Neural progenitor cell (in vitro differentiated cells): ENCODE results near the gene ALDH9A1. TPM values are rescaled to one million over a fixed set of nuclear protein-coding genes. Genes with fewer than 3 reads are reported as not detected.

Source experiments
- DNase-seq: peaks from one replicate; pipeline ENCODE4 v3.0.0-alpha.2; 2016; ENCODE audit warnings: low spot score
- H2AFZ ChIP-seq: fragments of 200-600 bp; sonication (generic); replicated peaks from 2 replicates; pipeline ENCODE4 v1.6.1; 2016; ENCODE audit warnings: antibody characterized with exemption
- H3F3A ChIP-seq: fragments of 200-600 bp; sonication (generic); 2 replicates; pipeline ENCODE4 v1.6.1; 2016; ENCODE audit warnings: antibody characterized with exemption, low read depth
- H3K27ac ChIP-seq: fragments of 200-600 bp; sonication (generic); 2 replicates; pipeline ENCODE4 v1.5.1; 2016; ENCODE audit warnings: mild to moderate bottlenecking
- H3K27me3 ChIP-seq: fragments of 200-600 bp; sonication (generic); 2 replicates; pipeline ENCODE4 v1.6.1; 2016; ENCODE audit warnings: mild to moderate bottlenecking, moderate library complexity
- H3K36me3 ChIP-seq: fragments of 200-600 bp; sonication (generic); 2 replicates; pipeline ENCODE4 v1.5.1; 2016
- H3K4me1 ChIP-seq: fragments of 200-600 bp; sonication (generic); 2 replicates; pipeline ENCODE4 v1.6.1; 2016; ENCODE audit warnings: mixed run types
- H3K4me2 ChIP-seq: fragments of 200-600 bp; sonication (generic); 2 replicates; pipeline ENCODE4 v1.6.1; 2016
- H3K4me3 ChIP-seq: fragments of 200-600 bp; sonication (generic); 2 replicates; pipeline ENCODE4 v1.5.1; 2016
- H3K79me2 ChIP-seq: fragments of 200-600 bp; sonication (generic); 2 replicates; pipeline ENCODE4 v1.6.1; 2016; ENCODE audit warnings: low read depth
- H3K9ac ChIP-seq: fragments of 200-600 bp; sonication (generic); 2 replicates; pipeline ENCODE4 v1.6.1; 2016
- H3K9me3 ChIP-seq: fragments of 200-600 bp; sonication (generic); 2 replicates; pipeline ENCODE4 v1.5.1; 2016; ENCODE audit warnings: low read depth
- H4K20me1 ChIP-seq: fragments of 200-600 bp; sonication (generic); 2 replicates; pipeline ENCODE4 v1.6.1; 2016; ENCODE audit warnings: low read depth
- H3K27ac Mint-ChIP-seq: 3 replicates; pipeline ENCODE4 v1.8.0; 2021; ENCODE audit warnings: mixed read lengths
- H3K27me3 Mint-ChIP-seq: 2 replicates; pipeline ENCODE4 v1.8.0; 2022; ENCODE audit warnings: low read depth, mild to moderate bottlenecking, inconsistent platforms, moderate library complexity, mixed read lengths; ENCODE audit not compliant: insufficient read depth
- H3K36me3 Mint-ChIP-seq: 3 replicates; pipeline ENCODE4 v1.8.0; 2021; ENCODE audit warnings: mixed read lengths
- H3K4me1 Mint-ChIP-seq: 3 replicates; pipeline ENCODE4 v1.8.0; 2021; ENCODE audit warnings: mixed read lengths
- H3K4me3 Mint-ChIP-seq: 3 replicates; pipeline ENCODE4 v1.8.0; 2021; ENCODE audit warnings: mild to moderate bottlenecking, moderate library complexity, mixed read lengths
- H3K9me3 Mint-ChIP-seq: 3 replicates; pipeline ENCODE4 v1.8.0; 2020; ENCODE audit warnings: mixed read lengths
- CTCF ChIP-seq: fragments of 200-600 bp; sonication (generic); IDR thresholded peaks from 2 replicates; pipeline ENCODE4 v1.5.1; 2017; ENCODE audit warnings: antibody characterized with exemption, mild to moderate bottlenecking
- EZH2 ChIP-seq: fragments of 200-600 bp; sonication (generic); IDR thresholded peaks from 2 replicates; pipeline ENCODE4 v1.6.1; 2017; ENCODE audit warnings: antibody characterized with exemption, mild to moderate bottlenecking, moderate library complexity
- EZH2phosphoT487 ChIP-seq: fragments of 200-600 bp; sonication (generic); IDR thresholded peaks from 2 replicates; pipeline ENCODE4 v1.6.1; 2017; ENCODE audit warnings: antibody characterized with exemption
- total RNA-seq: library from RNA; depleted of rRNA; stranded (reverse); fragments of >200 nt; gene quantifications from 2 replicates; pipeline ENCODE4 v1.2.3, GENCODE V29; 2015; ENCODE audit warnings: low replicate concordance

ALDH9A1 gene
- total RNA-seq, 1 donor from 2014 or later = 82.3 TPM

- no peak for TF ChIP-seq EZH2
- Histone ChIP-seq H3K9ac (no peak overlapping the region), H3K4me2 (peak overlapping the region; percentile 91), H2AFZ (no peak overlapping the region), H4K20me1 (peaks cover 8% of the 10 kb centered on the region), H3K36me3 (no peaks in the 10 kb centered on the region), H3K4me1 (peaks cover 19% of the 10 kb centered on the region), H3K27me3 (peaks cover 13% of the 10 kb centered on the region), H3K4me3 (no peak overlapping the region), H3F3A (peaks cover 30% of the 10 kb centered on the region), H3K27ac (no peak overlapping the region), H3K9me3 (no peaks in the 10 kb centered on the region), H3K79me2 (peaks cover 8% of the 10 kb centered on the region)
- no peaks in the 10 kb centered on the region for H3K9me3 Mint-ChIP-seq
- no peak for DNase-seq
- H3K36me3 Mint-ChIP-seq = no peaks in the 10 kb centered on the region
- peaks cover 15% of the 10 kb centered on the region for H3K4me1 Mint-ChIP-seq
- peak overlapping the region; percentile 11 for H3K4me3 Mint-ChIP-seq
- H3K27me3 Mint-ChIP-seq = peaks cover 2% of the 10 kb centered on the region
- no peak overlapping the region for H3K27ac Mint-ChIP-seq
These were observed 69.2 kb downstream of the ALDH9A1 start for GRCh38 chr1:165629151-165629550.

- H3K79me2 ChIP-seq = peaks cover 6% of the 10 kb centered on the region
- no peak overlapping the region for H3K4me2 ChIP-seq
- peaks cover 19% of the 10 kb centered on the region for H3K4me1 ChIP-seq
- DNase-seq = no peak
- no peak for TF ChIP-seq EZH2
- H3K9me3 Mint-ChIP-seq = no peaks in the 10 kb centered on the region
- no peak overlapping the region for H3K27ac Mint-ChIP-seq
- H2AFZ ChIP-seq = no peak overlapping the region
- H3K36me3 Mint-ChIP-seq = no peaks in the 10 kb centered on the region
- no peaks in the 10 kb centered on the region for H3K9me3 ChIP-seq
- H3K27me3 Mint-ChIP-seq = peaks cover 2% of the 10 kb centered on the region
- H4K20me1 ChIP-seq = peaks cover 8% of the 10 kb centered on the region
- H3K4me3 Mint-ChIP-seq = no peak overlapping the region
- H3K4me3 ChIP-seq = no peak overlapping the region
- H3F3A ChIP-seq = peaks cover 30% of the 10 kb centered on the region
- peaks cover 13% of the 10 kb centered on the region for H3K27me3 ChIP-seq
- H3K36me3 ChIP-seq = no peaks in the 10 kb centered on the region
- H3K27ac ChIP-seq = no peak overlapping the region
- no peak overlapping the region for H3K9ac ChIP-seq
- H3K4me1 Mint-ChIP-seq = peaks cover 12% of the 10 kb centered on the region
These were observed 70.1 kb downstream of the ALDH9A1 start for GRCh38 chr1:165628147-165628822.

- Histone ChIP-seq H3K27me3 (peaks cover 7% of the 10 kb centered on the region), H3K4me3 (no peak overlapping the region), H3K9ac (no peak overlapping the region), H3K79me2 (no peaks in the 10 kb centered on the region), H3K4me1 (no peaks in the 10 kb centered on the region), H3K9me3 (no peaks in the 10 kb centered on the region), H4K20me1 (no peaks in the 10 kb centered on the region), H3K4me2 (no peak overlapping the region), H3K36me3 (no peaks in the 10 kb centered on the region), H2AFZ (no peak overlapping the region), H3K27ac (no peak overlapping the region), H3F3A (no peaks in the 10 kb centered on the region)
- H3K27me3 Mint-ChIP-seq = peaks cover 2% of the 10 kb centered on the region
- H3K4me3 Mint-ChIP-seq = no peak overlapping the region
- TF ChIP-seq EZH2phosphoT487 (no peak), CTCF (no peak), EZH2 (no peak)
- H3K36me3 Mint-ChIP-seq = no peaks in the 10 kb centered on the region
- no peak overlapping the region for H3K27ac Mint-ChIP-seq
- H3K9me3 Mint-ChIP-seq = no peaks in the 10 kb centered on the region
- no peaks in the 10 kb centered on the region for H3K4me1 Mint-ChIP-seq
- DNase-seq = no peak
These were observed 73.9 kb downstream of the ALDH9A1 start for GRCh38 chr1:165624441-165624840.

- peaks cover 2% of the 10 kb centered on the region for H3K27me3 Mint-ChIP-seq
- no peak overlapping the region for H3K4me3 Mint-ChIP-seq
These were observed 74.7 kb downstream of the ALDH9A1 start for GRCh38 chr1:165623624-165624023.

More at GRCh38 chr1:165623624-165624023, 74.7 kb downstream of the ALDH9A1 start:
- H3K4me2 ChIP-seq = no peak overlapping the region
- no peaks in the 10 kb centered on the region for H3F3A ChIP-seq
- H3K9ac ChIP-seq = no peak overlapping the region
- H3K9me3 ChIP-seq = no peaks in the 10 kb centered on the region
- no peaks in the 10 kb centered on the region for H3K4me1 ChIP-seq
- Mint-ChIP-seq H3K27ac (no peak overlapping the region), H3K9me3 (no peaks in the 10 kb centered on the region), H3K36me3 (no peaks in the 10 kb centered on the region), H3K4me1 (no peaks in the 10 kb centered on the region)
- H3K27ac ChIP-seq = no peak overlapping the region
- TF ChIP-seq CTCF (no peak), EZH2 (no peak), EZH2phosphoT487 (no peak)
- no peaks in the 10 kb centered on the region for H4K20me1 ChIP-seq
- no peak overlapping the region for H3K4me3 ChIP-seq
- H2AFZ ChIP-seq = no peak overlapping the region
- DNase-seq = no peak
- H3K36me3 ChIP-seq = no peaks in the 10 kb centered on the region
- no peaks in the 10 kb centered on the region for H3K79me2 ChIP-seq
- H3K27me3 ChIP-seq = no peaks in the 10 kb centered on the region
